Uterus (tissue), 4 donors: Measurements from ENCODE around the gene EYS. TPM values are rescaled to one million over a fixed set of nuclear protein-coding genes. Genes with fewer than 3 reads are reported as not detected.
"Not testable (repeated sequence)": the region's sequence is repeated elsewhere in the genome, so short reads cannot be mapped to it uniquely, and the experiment has no call there.

Experiments
- DNase-seq, 2 donors: peaks; one replicate each; pipeline ENCODE4 v3.0.0-alpha.2; 2019 to 2020
- H3K27ac ChIP-seq, 2 donors: fragments of 200-600 bp; sonication (generic); 1 replicate in 1 of 2; 2 replicates in 1 of 2; pipeline ENCODE4 v1.5.1; 2016 to 2018
- H3K27me3 ChIP-seq, 2 donors: fragments of 200-600 bp; sonication (generic); one replicate each; pipeline ENCODE4 v1.5.1; 2018 to 2019; ENCODE audit warnings: control low read depth in 1 of 2
- H3K36me3 ChIP-seq, 2 donors: fragments of 200-600 bp; sonication (generic); one replicate each; pipeline ENCODE4 v1.5.1; 2019; ENCODE audit warnings: control low read depth in 1 of 2
- H3K4me1 ChIP-seq, 2 donors: fragments of 200-600 bp; sonication (generic); one replicate each; pipeline ENCODE4 v1.5.1; 2018 to 2019; ENCODE audit warnings: control low read depth in 1 of 2
- H3K4me3 ChIP-seq, 2 donors: fragments of 200-600 bp; sonication (generic); 1 replicate in 1 of 2; 2 replicates in 1 of 2; pipeline ENCODE4 v1.5.1; 2018 to 2019; ENCODE audit warnings: mild to moderate bottlenecking in 1 of 2
- H3K9me3 ChIP-seq, 2 donors: fragments of 200-600 bp; sonication (generic); one replicate each; pipeline ENCODE4 v1.5.1; 2019; ENCODE audit warnings: control low read depth in 1 of 2
- POLR2A ChIP-seq, 2 donors: fragments of 450-650 bp; IDR thresholded peaks; one replicate each; pipeline ENCODE4 v1.6.1; 2016; ENCODE audit warnings: antibody characterized with exemption in 2 of 2, mild to moderate bottlenecking in 1 of 2, moderate library complexity in 1 of 2
- intact Hi-C: fragments of 100-400 bp; cut with DNase I; formaldehyde crosslinking; loops from one replicate; pipeline ENCODE4 v1.15.1; 2023; ENCODE audit warnings: low total_unique reads
- total RNA-seq, 4 donors: library from RNA; depleted of rRNA in 3 of 4; stranded (reverse); fragments of >200 nt in 3 of 4; gene quantifications; one replicate each; pipeline versions ENCODE4 v1.1.0 to v1.2.4, GENCODE V29; 2014 to 2023
- TF ChIP-seq, protein P1 (sequence below), 4 experiments: fragments of 200-600 bp in 2 of 4; fragments of 450-650 bp in 2 of 4; sonication (generic) in 2 of 4; IDR thresholded peaks; one replicate each; pipeline ENCODE4 v1.5.1; 2016 to 2019; ENCODE audit warnings: antibody characterized with exemption in 4 of 4, mild to moderate bottlenecking in 2 of 4, moderate library complexity in 1 of 4
- donor health status: DM: yes; HTN: yes; CAD: no.

Gene EYS
- total RNA-seq, 4 donors from 2014 or later = 1.3 TPM; not detected in 3

DNA sequence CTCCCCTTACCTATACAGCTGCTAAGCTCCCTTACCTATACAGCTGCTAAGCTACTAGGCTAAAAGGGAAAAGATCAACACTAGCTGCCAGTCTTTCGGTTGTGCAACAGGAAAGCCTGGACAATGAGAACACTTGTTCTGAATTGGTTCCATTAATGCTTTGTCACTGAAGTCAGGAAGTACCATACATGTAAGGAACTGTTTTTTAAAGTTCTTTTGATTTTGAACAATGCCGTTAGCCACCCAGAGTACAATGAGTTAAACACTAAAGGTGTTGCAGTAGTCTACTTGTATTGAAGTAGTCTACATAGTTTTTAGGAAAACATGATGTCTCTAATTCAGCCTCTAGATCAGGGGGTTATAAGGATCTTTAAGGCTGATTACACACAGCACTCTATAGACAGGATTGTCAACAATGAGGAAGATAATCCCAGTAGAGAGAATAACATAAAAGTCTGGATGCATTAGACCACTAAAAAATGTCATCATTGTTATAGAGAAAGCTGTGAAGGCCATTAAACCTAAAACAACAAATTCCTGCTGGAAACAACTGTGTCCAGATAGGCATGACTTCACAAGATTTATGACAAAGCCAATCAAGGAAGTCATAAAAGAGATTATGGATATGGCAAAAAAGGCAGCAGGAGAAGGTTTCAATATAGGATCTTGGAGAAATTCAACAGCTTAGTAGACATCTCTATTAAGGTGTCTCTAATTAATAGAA is 1765.1 kb downstream of the EYS start:
- no peaks in the 10 kb centered on the region for H3K4me1 ChIP-seq
- intact Hi-C loops = no loop called here
- no peaks in the 10 kb centered on the region for H3K9me3 ChIP-seq
- H3K36me3 ChIP-seq = no peaks in the 10 kb centered on the region
- H3K4me3 ChIP-seq = no peak overlapping the region
- H3K27me3 ChIP-seq = no peaks in the 10 kb centered on the region
- DNase-seq = no peak
- no peak for TF ChIP-seq POLR2A (IDR thresholded peaks at IDR 0.05)
- TF ChIP-seq, protein P1, sequence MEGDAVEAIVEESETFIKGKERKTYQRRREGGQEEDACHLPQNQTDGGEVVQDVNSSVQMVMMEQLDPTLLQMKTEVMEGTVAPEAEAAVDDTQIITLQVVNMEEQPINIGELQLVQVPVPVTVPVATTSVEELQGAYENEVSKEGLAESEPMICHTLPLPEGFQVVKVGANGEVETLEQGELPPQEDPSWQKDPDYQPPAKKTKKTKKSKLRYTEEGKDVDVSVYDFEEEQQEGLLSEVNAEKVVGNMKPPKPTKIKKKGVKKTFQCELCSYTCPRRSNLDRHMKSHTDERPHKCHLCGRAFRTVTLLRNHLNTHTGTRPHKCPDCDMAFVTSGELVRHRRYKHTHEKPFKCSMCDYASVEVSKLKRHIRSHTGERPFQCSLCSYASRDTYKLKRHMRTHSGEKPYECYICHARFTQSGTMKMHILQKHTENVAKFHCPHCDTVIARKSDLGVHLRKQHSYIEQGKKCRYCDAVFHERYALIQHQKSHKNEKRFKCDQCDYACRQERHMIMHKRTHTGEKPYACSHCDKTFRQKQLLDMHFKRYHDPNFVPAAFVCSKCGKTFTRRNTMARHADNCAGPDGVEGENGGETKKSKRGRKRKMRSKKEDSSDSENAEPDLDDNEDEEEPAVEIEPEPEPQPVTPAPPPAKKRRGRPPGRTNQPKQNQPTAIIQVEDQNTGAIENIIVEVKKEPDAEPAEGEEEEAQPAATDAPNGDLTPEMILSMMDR (IDR thresholded peaks at IDR 0.05) = no peak
- no peak overlapping the region for H3K27ac ChIP-seq

DNA sequence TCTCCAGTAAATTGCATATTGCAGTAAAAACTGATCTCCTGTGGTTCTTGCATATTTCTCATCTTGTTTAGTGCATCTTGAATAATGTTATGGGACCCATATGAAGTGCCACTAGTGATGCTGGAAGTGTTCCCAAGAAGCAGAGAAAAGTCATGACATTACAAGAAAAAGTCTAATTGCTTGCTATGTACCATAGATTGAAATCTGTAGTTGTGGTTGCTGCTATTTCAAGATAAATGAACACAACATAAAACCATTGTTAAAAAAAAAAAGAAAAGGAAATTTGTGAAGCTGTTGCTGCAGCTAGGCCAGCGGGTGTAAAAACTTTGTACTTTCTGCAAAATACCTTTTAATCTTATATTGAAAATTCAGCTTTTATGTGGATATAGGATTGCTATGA is 1767.0 kb downstream of the EYS start:
- H3K4me1 ChIP-seq = no peaks in the 10 kb centered on the region
- intact Hi-C loops = no loop called here
- no peaks in the 10 kb centered on the region for H3K27me3 ChIP-seq
- no peak overlapping the region for H3K27ac ChIP-seq
- TF ChIP-seq, protein P1 (IDR thresholded peaks at IDR 0.05) = no peak
- no peak for TF ChIP-seq POLR2A (IDR thresholded peaks at IDR 0.05)
- no peaks in the 10 kb centered on the region for H3K36me3 ChIP-seq
- DNase-seq = no peak
- no peak overlapping the region for H3K4me3 ChIP-seq
- H3K9me3 ChIP-seq = no peaks in the 10 kb centered on the region

DNA sequence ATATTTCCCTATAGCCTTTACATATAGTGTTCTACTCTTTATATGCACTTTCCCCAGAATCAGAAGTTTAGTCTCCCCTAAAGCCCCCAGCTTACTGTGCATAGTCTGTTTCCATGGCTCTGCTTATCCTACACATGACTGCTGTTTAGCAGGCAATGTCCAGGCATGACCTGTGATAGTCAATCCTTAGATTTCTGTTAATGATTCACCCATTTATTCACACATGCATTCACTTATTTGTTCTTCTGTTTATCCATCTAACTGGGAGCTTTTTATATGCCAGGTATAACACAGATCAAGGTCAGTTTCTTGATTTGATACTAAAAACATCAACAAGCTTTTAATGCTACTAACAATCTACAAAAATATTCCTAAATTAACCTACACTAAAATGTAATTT is 1770.6 kb downstream of the EYS start:
- Histone ChIP-seq H3K9me3 (no peaks in the 10 kb centered on the region), H3K36me3 (no peaks in the 10 kb centered on the region), H3K27ac (no peak overlapping the region), H3K4me1 (no peaks in the 10 kb centered on the region), H3K27me3 (no peaks in the 10 kb centered on the region), H3K4me3 (no peak overlapping the region)
- intact Hi-C loops = no loop called here
- DNase-seq = no peak
- TF ChIP-seq, protein P1 (IDR thresholded peaks at IDR 0.05) = no peak
- TF ChIP-seq POLR2A (IDR thresholded peaks at IDR 0.05) = no peak

DNA sequence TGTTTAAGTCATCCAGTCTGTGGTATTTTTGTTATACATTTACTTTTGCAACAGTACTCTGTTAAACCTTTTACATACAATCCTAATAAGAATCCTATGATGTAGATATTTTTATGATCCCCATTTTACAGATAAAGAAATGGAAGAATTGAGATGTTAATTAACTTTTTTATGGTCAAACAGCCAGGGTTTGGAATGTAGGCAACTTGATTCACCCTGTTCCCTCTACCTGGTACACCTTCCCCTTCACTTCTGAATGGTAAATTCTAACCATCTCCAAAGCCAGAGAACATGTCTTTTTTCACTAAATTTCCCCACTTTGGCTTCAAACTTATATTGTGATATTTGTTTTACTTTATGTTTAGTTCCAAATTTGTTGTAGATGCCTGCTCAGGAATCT is 1771.3 kb downstream of the EYS start:
- no peak for TF ChIP-seq POLR2A (IDR thresholded peaks at IDR 0.05)
- TF ChIP-seq, protein P1 (IDR thresholded peaks at IDR 0.05) = no peak
- H3K27ac ChIP-seq = no peak overlapping the region
- H3K27me3 ChIP-seq = no peaks in the 10 kb centered on the region
- H3K4me1 ChIP-seq = no peaks in the 10 kb centered on the region
- H3K4me3 ChIP-seq = no peak overlapping the region
- intact Hi-C loops = no loop called here
- DNase-seq = no peak
- H3K9me3 ChIP-seq = no peaks in the 10 kb centered on the region
- H3K36me3 ChIP-seq = no peaks in the 10 kb centered on the region

DNA sequence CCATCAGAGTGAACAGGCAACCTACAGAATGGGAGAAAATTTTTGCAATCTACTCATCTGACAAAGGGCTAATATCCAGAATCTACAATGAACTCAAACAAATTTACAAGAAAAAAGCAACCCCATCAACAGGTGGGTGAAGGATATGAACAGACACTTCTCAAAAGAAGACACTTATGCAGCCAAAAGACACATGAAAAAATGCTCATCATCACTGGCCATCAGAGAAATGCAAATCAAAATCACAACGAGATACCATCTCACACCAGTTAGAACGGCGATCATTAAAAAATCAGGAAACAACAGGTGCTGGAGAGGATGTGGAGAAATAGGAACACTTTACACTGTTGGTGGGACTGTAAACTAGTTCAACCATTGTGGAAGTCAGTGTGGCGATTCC is 1773.1 kb downstream of the EYS start:
- H3K4me3 ChIP-seq, H3K27ac ChIP-seq, H3K4me1 ChIP-seq, intact Hi-C loops, H3K9me3 ChIP-seq, H3K36me3 ChIP-seq, DNase-seq, H3K27me3 ChIP-seq: not testable (repeated sequence)

DNA sequence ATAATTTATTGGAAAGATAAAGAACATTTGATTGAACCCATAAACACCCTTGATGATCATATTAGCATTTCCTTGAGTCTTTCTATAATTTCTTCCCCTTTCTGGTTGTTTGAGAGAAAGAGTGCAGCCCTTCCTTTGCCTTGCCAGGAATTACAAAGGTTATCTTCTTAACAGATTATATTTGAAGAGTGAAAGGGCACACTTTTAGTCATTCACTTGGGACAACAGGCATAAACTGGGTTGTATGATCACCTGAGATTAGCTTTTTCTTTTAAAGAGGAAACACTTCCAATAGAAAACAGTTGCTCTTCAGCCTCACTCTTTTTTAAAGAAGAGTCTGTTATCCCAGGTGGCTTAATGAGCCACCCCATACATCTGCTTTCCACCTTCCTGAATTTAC is 1776.2 kb downstream of the EYS start:
- intact Hi-C loops = no loop called here
- H3K36me3 ChIP-seq = no peaks in the 10 kb centered on the region
- no peak overlapping the region for H3K4me3 ChIP-seq
- TF ChIP-seq, protein P1 (IDR thresholded peaks at IDR 0.05) = no peak
- TF ChIP-seq POLR2A (IDR thresholded peaks at IDR 0.05) = no peak
- H3K4me1 ChIP-seq = no peaks in the 10 kb centered on the region
- no peaks in the 10 kb centered on the region for H3K27me3 ChIP-seq
- DNase-seq = no peak
- H3K27ac ChIP-seq = no peak overlapping the region
- H3K9me3 ChIP-seq = no peaks in the 10 kb centered on the region
